Adipocyte (in vitro differentiated cells): ENCODE measurements around the gene HAND2.

Source experiments
- DNase-seq: peaks from one replicate; pipeline ENCODE4 v3.0.0-alpha.2; 2015; ENCODE audit warnings: low read depth
- H3K27me3 ChIP-seq: replicated peaks from 2 replicates; pipeline ENCODE4 v1.7.0; 2013; ENCODE audit warnings: mild to moderate bottlenecking, low read length, moderate library complexity; ENCODE audit not compliant: control insufficient read depth, insufficient read depth
- H3K36me3 ChIP-seq: 2 replicates; pipeline ENCODE4 v1.7.0; 2013; ENCODE audit warnings: low read length, mild to moderate bottlenecking, moderate library complexity; ENCODE audit not compliant: control insufficient read depth, insufficient read depth, severe bottlenecking
- H3K4me1 ChIP-seq: 2 replicates; pipeline ENCODE4 v1.7.0; 2013; ENCODE audit warnings: mild to moderate bottlenecking, low read length, moderate library complexity; ENCODE audit not compliant: control insufficient read depth, insufficient read depth
- H3K4me3 ChIP-seq: 2 replicates; pipeline ENCODE4 v1.7.0; 2013; ENCODE audit warnings: mild to moderate bottlenecking, low read length, moderate library complexity
- H3K9ac ChIP-seq: 2 replicates; pipeline ENCODE4 v1.7.0; 2013; ENCODE audit warnings: mild to moderate bottlenecking, low read length, moderate library complexity
- H3K9me3 ChIP-seq: 2 replicates; pipeline ENCODE4 v1.7.0; 2013; ENCODE audit warnings: mild to moderate bottlenecking, low read length, moderate library complexity; ENCODE audit not compliant: control insufficient read depth

Gene HAND2

GRCh38 chr4:173493041-173493440, 37.0 kb downstream of the HAND2 start:
- Histone ChIP-seq H3K27me3 (no peaks in the 10 kb centered on the region), H3K36me3 (no peaks in the 10 kb centered on the region), H3K4me3 (no peak overlapping the region), H3K9me3 (no peaks in the 10 kb centered on the region), H3K4me1 (peaks cover 42% of the 10 kb centered on the region), H3K9ac (no peak overlapping the region)
- DNase-seq, result no peak

- no peak overlapping the region for H3K4me3 ChIP-seq
- no peaks in the 10 kb centered on the region for H3K9me3 ChIP-seq
- no peaks in the 10 kb centered on the region for H3K36me3 ChIP-seq
- H3K4me1 ChIP-seq, result peaks cover 45% of the 10 kb centered on the region
- H3K9ac ChIP-seq, result no peak overlapping the region
- H3K27me3 ChIP-seq, result no peaks in the 10 kb centered on the region
- DNase-seq, result no peak
Measured at GRCh38 chr4:173492315-173492714, 37.7 kb downstream of the HAND2 start.

DNA sequence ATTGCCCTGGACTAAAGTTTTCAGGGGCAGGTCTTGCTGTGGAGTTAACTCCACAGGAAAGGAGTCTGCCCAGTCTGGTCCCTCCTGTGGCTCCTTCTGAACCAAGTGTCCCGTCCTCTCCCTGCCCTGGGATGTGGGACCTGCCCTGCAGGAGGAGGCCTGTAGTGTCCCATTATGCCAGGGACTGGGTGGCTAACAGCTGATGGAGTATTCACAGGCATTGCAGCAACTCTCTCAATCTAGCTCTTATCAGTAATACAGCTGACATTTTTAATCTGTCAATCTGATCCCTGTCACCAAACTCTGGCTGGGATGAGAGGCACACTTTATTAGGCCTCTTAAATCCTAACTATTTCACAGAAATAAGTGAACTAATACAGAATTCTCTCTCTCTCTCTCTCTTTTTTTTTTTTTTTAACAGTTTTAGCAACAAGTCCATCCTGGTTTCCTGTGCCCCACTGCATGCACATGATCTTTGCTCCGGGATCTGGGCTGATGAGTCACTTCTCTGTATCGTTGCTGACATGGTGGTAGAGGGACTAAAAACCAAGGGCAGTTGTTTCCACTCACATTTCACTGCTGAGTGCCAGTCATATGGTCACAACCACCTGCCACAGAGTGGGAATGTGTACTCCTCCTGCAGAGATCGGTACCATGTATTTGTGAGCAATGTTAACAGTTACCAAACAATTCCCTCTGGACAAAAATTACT, 39.1 kb downstream of the HAND2 start:
- H3K27me3 ChIP-seq, result no peaks in the 10 kb centered on the region
- no peaks in the 10 kb centered on the region for H3K9me3 ChIP-seq
- peak; percentile 65 for DNase-seq
- H3K4me1 ChIP-seq, result peaks cover 57% of the 10 kb centered on the region
- H3K9ac ChIP-seq, result peak overlapping the region; percentile 79
- no peaks in the 10 kb centered on the region for H3K36me3 ChIP-seq
- H3K4me3 ChIP-seq, result peak overlapping the region; percentile 12

DNA sequence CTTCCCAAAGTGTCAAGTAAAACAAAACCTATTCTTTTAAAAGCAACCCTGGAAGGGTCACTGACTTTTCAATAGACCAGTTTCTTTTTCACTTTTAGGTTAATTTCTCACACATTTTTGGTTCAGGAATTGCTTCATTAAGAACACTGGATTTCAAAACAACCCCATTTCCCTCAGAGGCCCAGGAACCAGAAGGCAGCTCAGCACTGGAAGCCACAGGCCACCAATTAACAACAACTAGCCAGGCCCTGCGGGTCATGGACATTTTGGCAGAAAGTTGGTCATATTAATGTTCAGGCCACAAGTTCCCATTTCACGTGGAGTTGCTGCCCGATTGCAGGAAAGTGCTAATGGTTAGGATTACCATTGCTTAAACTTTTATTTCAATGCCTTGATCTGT, 39.8 kb downstream of the HAND2 start:
- Histone ChIP-seq H3K27me3 (no peaks in the 10 kb centered on the region), H3K9me3 (no peaks in the 10 kb centered on the region), H3K4me1 (peaks cover 57% of the 10 kb centered on the region), H3K4me3 (peak overlapping the region; percentile 12), H3K36me3 (no peaks in the 10 kb centered on the region), H3K9ac (peak overlapping the region; percentile 79)
- peak; percentile 40 for DNase-seq

- H3K36me3 ChIP-seq, result no peaks in the 10 kb centered on the region
- no peaks in the 10 kb centered on the region for H3K27me3 ChIP-seq
- no peak overlapping the region for H3K4me3 ChIP-seq
- H3K4me1 ChIP-seq, result peaks cover 57% of the 10 kb centered on the region
- peak; percentile 91 for DNase-seq
- no peaks in the 10 kb centered on the region for H3K9me3 ChIP-seq
- no peak overlapping the region for H3K9ac ChIP-seq
Measured at GRCh38 chr4:173489514-173489913, 40.5 kb downstream of the HAND2 start.

DNA sequence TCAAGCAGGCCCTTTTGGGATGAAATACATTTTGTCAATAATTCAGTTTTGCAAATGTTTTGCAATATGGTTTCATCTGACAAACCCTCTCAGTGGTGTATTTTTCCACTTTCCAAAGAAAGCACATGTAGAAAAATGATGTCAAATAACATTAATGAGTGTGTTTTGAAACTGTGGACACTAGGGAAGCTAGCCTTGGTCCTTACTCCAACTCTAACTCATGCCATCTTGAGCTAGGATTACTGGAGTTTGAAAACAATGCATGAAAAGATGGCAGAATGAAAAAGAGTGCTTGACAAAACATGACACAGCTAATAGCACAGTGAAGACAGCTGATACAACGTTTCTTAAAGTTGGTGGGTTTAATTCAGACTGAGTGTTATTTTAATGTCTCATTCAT, 41.4 kb downstream of the HAND2 start:
- Histone ChIP-seq H3K4me3 (no peak overlapping the region), H3K9ac (peak overlapping the region; percentile 7), H3K9me3 (no peaks in the 10 kb centered on the region), H3K4me1 (peaks cover 52% of the 10 kb centered on the region), H3K36me3 (no peaks in the 10 kb centered on the region), H3K27me3 (no peaks in the 10 kb centered on the region)
- peak; percentile 91 for DNase-seq

DNA sequence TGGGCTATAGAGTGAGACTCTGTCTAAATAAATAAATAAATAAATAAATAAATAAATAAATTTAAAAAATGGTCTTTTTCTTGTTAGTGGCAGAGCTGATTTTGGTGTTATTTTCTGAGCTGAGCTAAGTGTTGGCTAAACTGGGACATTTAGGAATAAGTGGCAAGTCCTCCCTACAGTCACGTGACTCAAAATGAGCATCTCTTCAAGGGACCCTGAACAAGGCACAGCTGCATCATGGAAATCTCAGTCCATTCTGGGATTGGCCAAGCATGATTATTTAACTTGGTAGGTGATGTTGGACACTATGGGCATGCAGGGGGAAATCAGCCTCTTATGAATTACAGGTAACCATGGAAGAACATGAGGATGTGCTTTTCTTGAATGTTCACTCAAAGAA, 42.0 kb downstream of the HAND2 start:
- H3K27me3 ChIP-seq, result no peaks in the 10 kb centered on the region
- peaks cover 52% of the 10 kb centered on the region for H3K4me1 ChIP-seq
- H3K4me3 ChIP-seq, result no peak overlapping the region
- no peak for DNase-seq
- H3K36me3 ChIP-seq, result no peaks in the 10 kb centered on the region
- H3K9me3 ChIP-seq, result no peaks in the 10 kb centered on the region
- H3K9ac ChIP-seq, result peak overlapping the region; percentile 9

- no peaks in the 10 kb centered on the region for H3K9me3 ChIP-seq
- no peaks in the 10 kb centered on the region for H3K27me3 ChIP-seq
- H3K4me3 ChIP-seq, result no peak overlapping the region
- H3K9ac ChIP-seq, result no peak overlapping the region
- H3K36me3 ChIP-seq, result no peaks in the 10 kb centered on the region
- DNase-seq, result no peak
- peaks cover 52% of the 10 kb centered on the region for H3K4me1 ChIP-seq
Measured at GRCh38 chr4:173486714-173487392, 43.2 kb downstream of the HAND2 start.

DNA sequence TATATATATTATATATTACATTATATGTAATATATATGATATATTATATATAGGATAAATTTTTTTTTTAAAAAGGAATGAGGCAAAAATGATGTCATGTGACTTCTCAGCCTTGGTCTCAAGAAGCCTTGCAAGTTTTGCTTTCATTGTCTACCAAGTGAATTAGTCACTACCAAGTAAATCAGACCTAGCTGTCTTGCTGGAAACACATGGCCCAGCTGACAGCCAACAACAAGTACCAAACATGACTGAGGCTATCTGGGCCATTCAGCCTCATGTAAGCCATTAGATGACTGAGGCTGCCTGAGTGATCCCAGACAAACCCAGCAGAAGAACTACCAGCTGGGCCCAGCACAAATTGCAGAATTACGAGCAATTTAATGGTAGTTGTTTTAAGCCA, 44.9 kb downstream of the HAND2 start:
- DNase-seq, result no peak
- no peaks in the 10 kb centered on the region for H3K36me3 ChIP-seq
- no peaks in the 10 kb centered on the region for H3K9me3 ChIP-seq
- peaks cover 36% of the 10 kb centered on the region for H3K4me1 ChIP-seq
- no peak overlapping the region for H3K9ac ChIP-seq
- no peaks in the 10 kb centered on the region for H3K27me3 ChIP-seq
- H3K4me3 ChIP-seq, result no peak overlapping the region

- no peaks in the 10 kb centered on the region for H3K9me3 ChIP-seq
- no peak for DNase-seq
- peaks cover 28% of the 10 kb centered on the region for H3K4me1 ChIP-seq
- no peak overlapping the region for H3K4me3 ChIP-seq
- no peak overlapping the region for H3K9ac ChIP-seq
- no peaks in the 10 kb centered on the region for H3K27me3 ChIP-seq
- no peaks in the 10 kb centered on the region for H3K36me3 ChIP-seq
Measured at GRCh38 chr4:173482330-173482931, 47.6 kb downstream of the HAND2 start.

- peak overlapping the region; percentile 25 for H3K4me3 ChIP-seq
Measured at GRCh38 chr4:173478913-173479283, 51.1 kb downstream of the HAND2 start.

More at GRCh38 chr4:173478913-173479283, 51.1 kb downstream of the HAND2 start:
- no peaks in the 10 kb centered on the region for H3K36me3 ChIP-seq
- DNase-seq, result no peak
- no peaks in the 10 kb centered on the region for H3K27me3 ChIP-seq
- H3K9me3 ChIP-seq, result no peaks in the 10 kb centered on the region
- peak overlapping the region; percentile 51 for H3K9ac ChIP-seq
- H3K4me1 ChIP-seq, result peaks cover 15% of the 10 kb centered on the region
